Measurements from ENCODE around the gene MAGIX. TPM values are rescaled to one million over a fixed set of nuclear protein-coding genes. Genes with fewer than 3 reads are reported as not detected.

The MAGIX gene
- total RNA-seq, 1 experiment from 2014 or later, result 1.9 TPM

GRCh38 chrX:49177873-49178480 lies 15.4 kb downstream of the MAGIX start:
- H3K23ac ChIP-seq (ENCODE audit: insufficient read length, low read depth, low read length), result no peak overlapping the region
- H3K79me1 ChIP-seq (ENCODE audit: insufficient read depth, low read depth, low read length, poor library complexity, severe bottlenecking), result no peaks in the 10 kb centered on the region
- no peak overlapping the region for H3K14ac ChIP-seq (ENCODE audit: insufficient read depth, low read length)
- H2AK5ac ChIP-seq (ENCODE audit: insufficient read length, low read length), result no peak overlapping the region
- H2BK15ac ChIP-seq (ENCODE audit: low read depth, low read length), result no peak overlapping the region
- no peak overlapping the region for H4K91ac ChIP-seq (ENCODE audit: insufficient read length, low read depth, low read length)
- H3K9me3 Mint-ChIP-seq, result peaks cover 71 to 75% of the 10 kb centered on the region in 2 experiments
- no peak overlapping the region for H3K9ac ChIP-seq (ENCODE audit: extremely low read depth, insufficient read length, low read length)
- no CpG with 5 or more reads among the region's 23 CpGs for WGBS (ENCODE audit: extremely low coverage, insufficient read length, low lambda C conversion rate)
- no peak overlapping the region for H2BK20ac ChIP-seq (ENCODE audit: low read depth, low read length, poor library complexity, severe bottlenecking)
- H4K5ac ChIP-seq (ENCODE audit: insufficient read length, low read depth, low read length), result no peak overlapping the region
- peaks cover 29% of the 10 kb centered on the region for H3K9me3 ChIP-seq (ENCODE audit: control insufficient read depth, low read depth, low read length)
- no peak overlapping the region for H3K27ac ChIP-seq (ENCODE audit: insufficient read length, low read depth, low read length)
- H3K56ac ChIP-seq (ENCODE audit: insufficient read length, low read depth, low read length), result no peak overlapping the region
- no peak overlapping the region for H3K4ac ChIP-seq (ENCODE audit: low read depth, low read length)
- DNase-seq, result no peak
- no peaks in the 10 kb centered on the region for H3K79me2 ChIP-seq (ENCODE audit: insufficient read depth, low read length)
- no peak overlapping the region for H3T11ph ChIP-seq (ENCODE audit: low read length)
- TF ChIP-seq, protein P1, sequence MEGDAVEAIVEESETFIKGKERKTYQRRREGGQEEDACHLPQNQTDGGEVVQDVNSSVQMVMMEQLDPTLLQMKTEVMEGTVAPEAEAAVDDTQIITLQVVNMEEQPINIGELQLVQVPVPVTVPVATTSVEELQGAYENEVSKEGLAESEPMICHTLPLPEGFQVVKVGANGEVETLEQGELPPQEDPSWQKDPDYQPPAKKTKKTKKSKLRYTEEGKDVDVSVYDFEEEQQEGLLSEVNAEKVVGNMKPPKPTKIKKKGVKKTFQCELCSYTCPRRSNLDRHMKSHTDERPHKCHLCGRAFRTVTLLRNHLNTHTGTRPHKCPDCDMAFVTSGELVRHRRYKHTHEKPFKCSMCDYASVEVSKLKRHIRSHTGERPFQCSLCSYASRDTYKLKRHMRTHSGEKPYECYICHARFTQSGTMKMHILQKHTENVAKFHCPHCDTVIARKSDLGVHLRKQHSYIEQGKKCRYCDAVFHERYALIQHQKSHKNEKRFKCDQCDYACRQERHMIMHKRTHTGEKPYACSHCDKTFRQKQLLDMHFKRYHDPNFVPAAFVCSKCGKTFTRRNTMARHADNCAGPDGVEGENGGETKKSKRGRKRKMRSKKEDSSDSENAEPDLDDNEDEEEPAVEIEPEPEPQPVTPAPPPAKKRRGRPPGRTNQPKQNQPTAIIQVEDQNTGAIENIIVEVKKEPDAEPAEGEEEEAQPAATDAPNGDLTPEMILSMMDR (conservative IDR thresholded peaks at IDR 0.05), result no peak
- no peak overlapping the region for H3K18ac ChIP-seq (ENCODE audit: insufficient read length, low read depth, low read length)
- H3K36me3 Mint-ChIP-seq (ENCODE audit: insufficient read depth in 1 of 3, low read depth in 3 of 3), result peaks cover 34 to 64% (median 57%) of the 10 kb centered on the region in 3 experiments
- no peak overlapping the region for H3K4me3 Mint-ChIP-seq
- peaks cover 0 to 12% of the 10 kb centered on the region in 2 experiments; a peak in 2 of 4 replicates for H3K4me1 Mint-ChIP-seq
- no peaks in the 10 kb centered on the region for H3K4me1 ChIP-seq (ENCODE audit: insufficient read depth, low read length)
- no peak overlapping the region for H3K27ac Mint-ChIP-seq
- no peak overlapping the region for H4K8ac ChIP-seq (replicated peaks; ENCODE audit: insufficient read length, low read depth, low read length)
- H4K20me1 ChIP-seq (ENCODE audit: control insufficient read depth, insufficient read depth, insufficient read length), result no peaks in the 10 kb centered on the region
- H3K4me2 ChIP-seq (ENCODE audit: insufficient read depth, insufficient read length, low read length), result no peak overlapping the region
- no peak overlapping the region for H2BK12ac ChIP-seq (ENCODE audit: insufficient read length, low read depth, low read length)
- peaks cover 3% of the 10 kb centered on the region for H3K27me3 Mint-ChIP-seq (ENCODE audit: low read depth)
- H2AFZ ChIP-seq (ENCODE audit: low read length), result no peak overlapping the region
- no peaks in the 10 kb centered on the region for H3K23me2 ChIP-seq (ENCODE audit: insufficient read length, low read depth, low read length, poor library complexity, severe bottlenecking)
- H2BK120ac ChIP-seq (ENCODE audit: low read depth, low read length, poor library complexity, severe bottlenecking), result no peak overlapping the region
- no peaks in the 10 kb centered on the region for H3K27me3 ChIP-seq (ENCODE audit: insufficient read depth, low read length)
- H2BK5ac ChIP-seq (ENCODE audit: insufficient read length, low read length), result no peak overlapping the region

All from H9 (cell line).